ENCODE measurements around the gene OR1I1.
"Not testable (repeated sequence)": the region's sequence is repeated elsewhere in the genome, so short reads cannot be mapped to it uniquely, and the experiment has no call there.

The OR1I1 gene

DNA sequence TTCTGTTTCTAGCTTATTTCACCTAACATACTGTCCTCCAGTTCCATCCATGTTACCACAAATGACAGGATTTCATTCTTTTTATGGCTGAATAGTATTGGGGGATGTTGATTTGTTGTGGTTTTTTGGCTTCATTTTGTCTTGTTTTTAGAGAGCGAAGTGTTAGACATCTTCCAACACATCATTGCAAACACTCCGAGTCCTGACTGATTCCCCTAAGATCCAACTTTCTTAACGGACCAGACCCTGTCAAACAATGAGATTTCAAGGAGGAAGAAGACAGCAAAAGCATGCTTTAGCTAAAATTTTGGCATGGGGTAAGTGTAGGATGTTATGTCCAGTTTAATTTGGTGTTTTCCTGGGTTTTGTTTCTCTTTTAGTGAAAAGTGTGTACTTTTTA, 36.5 kb upstream of the OR1I1 start:
- ChIA-PET CTCF (no interaction called here), POLR2A (no interaction called here)

DNA sequence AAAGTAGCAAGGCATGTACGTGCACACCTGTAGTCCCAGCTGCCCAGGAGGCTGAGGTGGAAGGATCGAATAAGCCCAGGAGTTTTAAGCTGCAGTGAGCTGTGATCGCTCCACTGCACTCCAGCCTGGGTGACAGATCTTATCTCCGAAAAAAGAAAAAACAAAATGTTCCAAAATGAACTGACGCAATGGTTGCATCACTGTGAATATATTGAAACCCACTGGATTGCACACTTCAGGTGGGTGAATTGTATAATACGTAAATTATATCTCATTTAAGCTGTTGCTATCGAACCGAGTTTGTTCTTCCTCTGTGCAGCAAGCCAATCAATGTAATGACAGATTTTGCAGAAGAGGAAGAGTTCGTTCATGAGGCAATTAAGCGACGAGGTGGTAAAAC, 34.3 kb upstream of the OR1I1 start:
- POLR2A ChIA-PET, result no interaction called here
- CTCF ChIA-PET, result interaction anchor here (0.7 kb wide), 1 partner anchor 53 kb away, joined by 3 read pairs; no protein-coding TSS in a partner anchor
- DNase-seq (ENCODE audit: extremely low spot score), result no peak
- TF ChIP-seq TARDBP (IDR thresholded peaks at IDR 0.05) (no peak), HDGF (IDR thresholded peaks at IDR 0.05; ENCODE audit: borderline replicate concordance) (no peak), FOXM1 (IDR thresholded peaks at IDR 0.05; ENCODE audit: borderline replicate concordance) (no peak), FOXA1 (IDR thresholded peaks at IDR 0.05) (no peak), BHLHE40 (IDR thresholded peaks at IDR 0.05; ENCODE audit: borderline replicate concordance) (no peak), NFRKB (IDR thresholded peaks at IDR 0.05) (no peak), FOXK2 (IDR thresholded peaks at IDR 0.05) (no peak), ELF4 (IDR thresholded peaks at IDR 0.05) (no peak), CTBP1 (IDR thresholded peaks at IDR 0.05; ENCODE audit: borderline replicate concordance) (no peak), SUZ12 (IDR thresholded peaks at IDR 0.05) (no peak), SP1 (IDR thresholded peaks at IDR 0.05) (no peak), LEF1 (IDR thresholded peaks at IDR 0.05; ENCODE audit: borderline replicate concordance) (no peak)

More for the DNA sequence above, 36.5 kb upstream of the OR1I1 start:
- TF ChIP-seq HDGF (IDR thresholded peaks at IDR 0.05; ENCODE audit: borderline replicate concordance), result no peak
- TF ChIP-seq FOXA1 (IDR thresholded peaks at IDR 0.05), result no peak
- DNase-seq (ENCODE audit: extremely low spot score), result no peak

- TF ChIP-seq HDGF (IDR thresholded peaks at IDR 0.05; ENCODE audit: borderline replicate concordance) (no peak), FOXA1 (IDR thresholded peaks at IDR 0.05) (no peak), ZNF384 (IDR thresholded peaks at IDR 0.05) (no peak), L3MBTL2 (conservative IDR thresholded peaks at IDR 0.05) (no peak), TARDBP (IDR thresholded peaks at IDR 0.05) (no peak), FOXK2 (IDR thresholded peaks at IDR 0.05) (no peak), ELF4 (IDR thresholded peaks at IDR 0.05) (no peak), CTBP1 (IDR thresholded peaks at IDR 0.05; ENCODE audit: borderline replicate concordance) (no peak), SP1 (IDR thresholded peaks at IDR 0.05) (no peak), NFRKB (IDR thresholded peaks at IDR 0.05) (no peak)
- TF ChIP-seq, protein P1, sequence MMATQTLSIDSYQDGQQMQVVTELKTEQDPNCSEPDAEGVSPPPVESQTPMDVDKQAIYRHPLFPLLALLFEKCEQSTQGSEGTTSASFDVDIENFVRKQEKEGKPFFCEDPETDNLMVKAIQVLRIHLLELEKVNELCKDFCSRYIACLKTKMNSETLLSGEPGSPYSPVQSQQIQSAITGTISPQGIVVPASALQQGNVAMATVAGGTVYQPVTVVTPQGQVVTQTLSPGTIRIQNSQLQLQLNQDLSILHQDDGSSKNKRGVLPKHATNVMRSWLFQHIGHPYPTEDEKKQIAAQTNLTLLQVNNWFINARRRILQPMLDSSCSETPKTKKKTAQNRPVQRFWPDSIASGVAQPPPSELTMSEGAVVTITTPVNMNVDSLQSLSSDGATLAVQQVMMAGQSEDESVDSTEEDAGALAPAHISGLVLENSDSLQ (IDR thresholded peaks at IDR 0.05), result no peak
- CTCF ChIA-PET, result no interaction called here
- POLR2A ChIA-PET, result no interaction called here
- DNase-seq (ENCODE audit: extremely low spot score), result no peak
Measured at GRCh38 chr19:15048128-15048527, 33.9 kb upstream of the OR1I1 start.

GRCh38 chr19:15048885-15049541, 33.0 kb upstream of the OR1I1 start, which contains the start of gene CASP14:
TSS of gene CASP14 (plus strand) at chr19:15049480. CDS start at chr19:15052252, 2,772 bp downstream.
- no peak for TF ChIP-seq FOXA1 (IDR thresholded peaks at IDR 0.05)
- TF ChIP-seq BHLHE40 (IDR thresholded peaks at IDR 0.05; ENCODE audit: borderline replicate concordance), result no peak
- no peak for TF ChIP-seq ELF4 (IDR thresholded peaks at IDR 0.05)
- no peak for DNase-seq (ENCODE audit: extremely low spot score)
- ChIA-PET CTCF (no interaction called here), POLR2A (no interaction called here)

DNA sequence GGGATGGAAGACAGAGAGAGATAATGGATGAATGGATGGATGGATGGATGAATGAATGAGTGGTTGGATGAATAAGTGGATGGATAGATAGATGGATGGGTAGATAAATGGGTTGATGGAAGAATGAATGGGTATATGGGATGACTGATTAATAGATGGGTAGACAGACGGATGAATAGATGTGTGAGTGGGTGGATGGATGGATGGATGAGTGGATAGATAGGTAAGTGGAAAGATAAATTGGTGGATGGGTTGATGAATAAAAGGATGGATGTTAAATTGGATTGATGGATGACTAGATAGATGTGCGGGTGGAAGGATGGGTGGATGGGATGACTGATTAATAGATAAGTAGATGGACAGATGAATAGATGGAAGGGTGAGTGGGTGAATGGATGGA, 31.4 kb upstream of the OR1I1 start:
- DNase-seq (ENCODE audit: extremely low spot score), result no peak
- ChIA-PET CTCF (no interaction called here), POLR2A (no interaction called here)
- TF ChIP-seq HDGF (IDR thresholded peaks at IDR 0.05; ENCODE audit: borderline replicate concordance) (no peak), BHLHE40 (IDR thresholded peaks at IDR 0.05; ENCODE audit: borderline replicate concordance) (no peak), L3MBTL2 (conservative IDR thresholded peaks at IDR 0.05) (no peak), ZNF384 (IDR thresholded peaks at IDR 0.05) (no peak), SUZ12 (IDR thresholded peaks at IDR 0.05) (no peak), FOXA1 (IDR thresholded peaks at IDR 0.05) (no peak), CTBP1 (IDR thresholded peaks at IDR 0.05; ENCODE audit: borderline replicate concordance) (no peak), ARNT (IDR thresholded peaks at IDR 0.05) (no peak), TARDBP (IDR thresholded peaks at IDR 0.05) (no peak), FOXM1 (IDR thresholded peaks at IDR 0.05; ENCODE audit: borderline replicate concordance) (no peak), SP1 (IDR thresholded peaks at IDR 0.05) (no peak), NFRKB (IDR thresholded peaks at IDR 0.05) (no peak), ELF4 (IDR thresholded peaks at IDR 0.05) (no peak), LEF1 (IDR thresholded peaks at IDR 0.05; ENCODE audit: borderline replicate concordance) (no peak), FOXK2 (IDR thresholded peaks at IDR 0.05) (no peak)
- TF ChIP-seq, protein P1 (IDR thresholded peaks at IDR 0.05), result no peak

- ChIA-PET POLR2A (no interaction called here), CTCF (interaction anchor here (0.7 kb wide), 1 partner anchor 96 kb away, joined by 4 read pairs; no protein-coding TSS in a partner anchor)
- TF ChIP-seq CTBP1 (IDR thresholded peaks at IDR 0.05; ENCODE audit: borderline replicate concordance) (no peak), SUZ12 (IDR thresholded peaks at IDR 0.05) (no peak), ZNF384 (IDR thresholded peaks at IDR 0.05) (no peak), LEF1 (IDR thresholded peaks at IDR 0.05; ENCODE audit: borderline replicate concordance) (no peak), ELF4 (IDR thresholded peaks at IDR 0.05) (no peak), BHLHE40 (IDR thresholded peaks at IDR 0.05; ENCODE audit: borderline replicate concordance) (no peak), NFRKB (IDR thresholded peaks at IDR 0.05) (no peak), FOXM1 (IDR thresholded peaks at IDR 0.05; ENCODE audit: borderline replicate concordance) (no peak), FOXA1 (IDR thresholded peaks at IDR 0.05) (no peak), ARNT (IDR thresholded peaks at IDR 0.05) (no peak), TARDBP (IDR thresholded peaks at IDR 0.05) (no peak), HDGF (IDR thresholded peaks at IDR 0.05; ENCODE audit: borderline replicate concordance) (no peak), L3MBTL2 (conservative IDR thresholded peaks at IDR 0.05) (no peak), SP1 (IDR thresholded peaks at IDR 0.05) (no peak), FOXK2 (IDR thresholded peaks at IDR 0.05) (no peak)
- TF ChIP-seq, protein P1 (IDR thresholded peaks at IDR 0.05), result no peak
- DNase-seq (ENCODE audit: extremely low spot score), result no peak
Measured at GRCh38 chr19:15062036-15062435, 20.0 kb upstream of the OR1I1 start.

GRCh38 chr19:15070386-15070785, 11.6 kb upstream of the OR1I1 start:
- POLR2A ChIA-PET; CTCF ChIA-PET; DNase-seq (ENCODE audit: extremely low spot score): not testable (repeated sequence)

All from HEK293T (cell line).